NCI-H2227 (cell line): Measurements from ENCODE around the gene MSMP.

ENCODE experiments used
- DNase-seq: peaks from one replicate; lab custom pipeline; 2025; ENCODE audit not compliant: unreplicated experiment; lab: John Stamatoyannopoulos, UW

The MSMP gene

DNA sequence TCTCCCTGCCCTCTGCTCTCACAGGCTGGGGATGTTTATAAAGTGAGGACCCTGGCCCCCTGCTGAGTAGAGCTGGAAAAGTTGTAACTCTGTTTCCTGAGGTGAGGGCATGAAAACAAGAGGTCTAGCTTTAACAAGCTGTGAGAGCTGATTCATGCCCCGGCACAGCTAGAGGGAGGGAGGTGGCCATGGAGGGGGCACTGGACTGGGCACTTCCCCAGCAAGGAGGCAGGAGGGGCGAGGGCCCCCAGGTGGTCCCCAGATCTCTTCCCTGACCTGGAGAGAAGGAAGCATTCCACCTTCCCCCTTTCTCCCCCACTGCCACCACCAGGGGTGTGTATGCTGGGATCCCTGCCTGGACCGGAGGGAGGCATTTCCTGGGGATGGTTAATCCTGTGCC lies at the start of gene MSMP:
TSS of gene MSMP (minus strand) at position 13 of the 400 bp plus-strand sequence. CDS start 147 bp downstream, outside the sequence.
- no peak for DNase-seq

DNA sequence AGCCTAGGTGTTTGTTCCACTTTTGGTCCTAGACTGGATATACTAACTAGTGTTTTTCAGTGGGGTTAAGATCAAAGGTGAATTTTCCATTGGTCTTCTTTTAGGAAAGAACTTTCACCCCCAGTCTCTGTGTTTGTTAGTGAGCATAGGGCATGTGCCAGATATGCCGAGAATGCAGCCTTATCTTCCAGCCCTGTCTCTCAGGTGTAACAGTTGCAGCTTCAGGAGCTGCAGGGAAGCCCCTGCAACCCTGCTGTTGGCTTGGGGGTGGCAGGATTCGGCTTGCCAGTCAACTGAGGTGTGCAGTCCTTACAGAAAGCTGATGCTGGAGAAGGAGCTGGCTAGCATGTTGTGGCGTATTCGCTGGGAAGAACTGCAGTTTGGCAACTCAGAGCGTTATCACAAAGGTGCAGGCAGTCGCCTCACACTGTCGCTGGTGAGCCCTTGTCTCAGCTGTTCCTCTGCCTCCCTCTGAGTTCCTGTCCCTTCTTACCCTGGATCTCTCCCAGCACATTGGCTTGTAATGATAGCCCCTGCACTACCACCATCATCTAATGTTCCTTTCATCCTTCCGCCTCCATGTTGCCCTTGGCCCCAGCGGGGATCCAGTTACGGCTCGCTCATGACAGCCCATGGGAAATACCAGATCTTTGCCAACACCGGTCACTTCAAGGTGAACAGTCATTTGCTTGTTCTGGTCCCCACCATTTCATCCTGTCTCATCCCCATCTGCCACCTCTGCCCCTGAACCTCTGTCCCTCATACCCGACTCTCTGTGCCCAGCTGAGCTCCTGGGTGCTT lies 47.5 kb upstream of the MSMP start:
- DNase-seq = no peak

GRCh38 chr9:35800530-35800929 lies 46.5 kb upstream of the MSMP start:
- DNase-seq = no peak

DNA sequence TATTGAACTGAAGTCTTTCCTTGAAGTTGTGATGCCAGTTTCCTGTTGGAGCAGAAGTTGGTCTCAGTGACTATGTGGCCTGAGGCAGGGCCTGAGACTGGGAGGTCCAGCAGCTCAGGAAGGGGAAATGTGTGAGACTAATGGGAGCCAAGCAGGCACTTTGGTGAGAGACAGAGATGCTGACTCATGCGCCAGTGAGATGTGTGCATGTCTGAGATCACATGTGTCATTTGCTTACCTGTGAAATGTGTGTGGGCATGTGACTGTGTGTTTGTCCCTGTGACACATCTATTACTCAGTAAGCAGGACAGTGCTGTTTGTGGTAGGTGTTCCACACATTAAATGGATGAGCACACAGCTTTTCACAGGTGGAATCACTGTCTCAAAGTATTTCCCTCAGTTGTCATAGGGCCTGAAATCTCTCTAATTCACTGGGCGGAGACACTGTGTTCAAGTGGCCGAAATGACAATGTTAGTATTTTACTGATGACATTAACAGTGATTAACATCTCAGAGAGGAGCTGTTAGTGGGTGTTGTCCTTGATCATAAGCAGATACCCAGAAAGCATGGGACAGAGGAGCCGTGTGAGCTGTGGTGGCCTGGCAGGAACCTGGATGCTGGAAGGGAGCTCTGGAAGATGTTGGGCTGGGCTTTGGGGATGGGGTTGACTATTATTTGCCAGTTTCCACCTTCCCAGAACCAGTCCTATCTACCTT lies 44.7 kb upstream of the MSMP start:
- DNase-seq = no peak

GRCh38 chr9:35797311-35798109 lies 43.4 kb upstream of the MSMP start:
- DNase-seq = no peak

- DNase-seq = no peak
Measured at GRCh38 chr9:35795695-35796094, 41.6 kb upstream of the MSMP start.

DNA sequence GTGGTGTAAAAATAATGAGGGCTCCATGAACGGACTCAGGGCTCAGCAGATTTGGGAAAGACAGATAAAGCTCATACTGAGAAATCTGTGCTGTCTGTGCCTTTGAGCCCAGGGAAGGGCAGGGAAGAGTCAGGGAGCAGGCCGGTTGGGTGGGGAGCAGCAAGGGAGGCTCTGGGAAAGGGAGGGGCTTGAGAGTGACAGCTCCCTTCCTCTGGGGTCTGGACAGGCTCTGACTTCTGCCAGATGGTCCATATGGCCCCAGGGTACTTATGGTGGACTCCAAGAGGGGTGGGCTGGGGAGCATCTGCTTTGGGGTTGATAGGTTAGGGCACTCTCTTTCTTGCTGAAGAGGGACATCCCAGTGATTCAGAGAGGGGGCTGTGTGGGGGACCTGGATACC lies 39.4 kb upstream of the MSMP start:
- DNase-seq = no peak

- DNase-seq = no peak
Measured at GRCh38 chr9:35792826-35793225, 38.8 kb upstream of the MSMP start.

DNA sequence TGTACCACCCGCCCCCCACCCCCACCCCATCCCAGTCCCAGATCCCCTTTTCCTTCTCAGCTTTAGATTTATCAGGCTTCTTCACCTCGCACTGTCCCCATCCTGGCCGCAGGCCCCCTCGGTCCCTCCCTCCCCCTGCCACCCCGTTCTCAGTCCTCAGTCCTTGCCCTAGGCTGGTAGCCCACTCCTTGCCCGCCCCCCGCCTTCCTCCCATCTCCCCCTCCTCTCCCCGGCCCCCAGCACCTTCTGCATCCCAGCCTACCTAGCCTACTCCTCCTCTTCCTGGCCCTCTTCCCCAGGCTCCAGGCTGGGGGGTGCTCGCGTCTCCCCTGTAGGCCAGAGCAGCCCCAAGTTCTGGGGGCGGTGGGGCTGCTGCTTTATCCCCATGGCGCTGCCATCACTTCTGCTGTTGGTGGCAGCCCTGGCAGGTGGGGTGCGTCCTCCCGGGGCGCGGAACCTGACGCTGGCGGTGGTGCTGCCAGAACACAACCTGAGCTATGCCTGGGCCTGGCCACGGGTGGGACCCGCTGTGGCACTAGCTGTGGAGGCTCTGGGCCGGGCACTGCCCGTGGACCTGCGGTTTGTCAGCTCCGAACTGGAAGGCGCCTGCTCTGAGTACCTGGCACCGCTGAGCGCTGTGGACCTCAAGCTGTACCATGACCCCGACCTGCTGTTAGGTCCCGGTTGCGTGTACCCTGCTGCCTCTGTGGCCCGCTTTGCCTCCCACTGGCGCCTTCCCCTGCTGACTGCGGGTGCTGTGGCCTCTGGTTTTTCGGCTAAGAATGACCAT lies 38.1 kb upstream of the MSMP start:
- no peak for DNase-seq

GRCh38 chr9:35791297-35791921 lies 37.3 kb upstream of the MSMP start, which contains the start of gene NPR2:
NPR2 (plus strand) TSS chr9:35791591; CDS start chr9:35792409, 818 bp downstream.
- DNase-seq = peak; percentile 20

DNA sequence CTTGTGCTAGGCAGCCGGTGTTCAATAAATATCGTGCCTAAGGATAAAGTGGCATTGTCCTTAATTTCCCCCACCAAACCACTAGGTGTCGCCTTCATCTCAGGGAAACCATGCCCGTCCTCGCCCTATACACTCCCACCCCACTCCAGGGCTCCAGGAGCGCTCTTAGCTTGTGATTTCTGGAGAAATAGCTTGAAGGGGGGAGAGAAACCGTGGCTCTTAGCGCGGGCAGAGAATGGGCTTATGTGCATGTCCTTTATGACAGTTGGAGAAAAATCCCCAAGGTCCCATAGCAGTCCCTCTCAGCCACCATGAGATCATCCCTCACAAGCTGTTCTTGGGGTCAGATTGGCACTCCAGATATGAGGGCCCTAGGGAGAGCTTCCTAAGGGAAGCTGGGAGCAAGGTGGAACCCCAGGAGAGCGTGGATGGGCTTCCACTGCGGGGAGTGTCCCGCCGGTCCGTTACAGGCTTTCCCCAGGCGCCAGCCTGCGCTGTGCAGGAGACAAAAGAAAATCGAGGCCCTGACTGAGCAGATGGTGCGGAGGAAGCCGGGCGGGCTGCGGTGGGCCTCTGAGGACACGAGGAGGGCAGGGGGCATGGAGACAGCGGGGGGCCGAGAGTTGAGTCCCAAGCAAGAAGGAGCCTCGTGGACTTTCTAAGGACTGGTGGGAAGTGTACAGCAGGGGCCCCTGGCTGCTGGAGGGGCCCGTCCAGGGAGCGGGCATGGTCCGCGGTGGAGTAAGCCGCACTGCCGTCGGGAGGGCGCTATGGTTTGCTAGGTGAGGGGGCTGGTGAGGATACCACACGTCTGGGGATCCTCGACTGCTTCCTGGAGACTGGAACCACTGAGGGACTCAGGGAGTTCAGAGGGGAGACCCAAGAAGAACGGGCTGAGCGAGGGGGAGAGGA lies 36.6 kb upstream of the MSMP start:
- DNase-seq = peak; percentile 82

DNA sequence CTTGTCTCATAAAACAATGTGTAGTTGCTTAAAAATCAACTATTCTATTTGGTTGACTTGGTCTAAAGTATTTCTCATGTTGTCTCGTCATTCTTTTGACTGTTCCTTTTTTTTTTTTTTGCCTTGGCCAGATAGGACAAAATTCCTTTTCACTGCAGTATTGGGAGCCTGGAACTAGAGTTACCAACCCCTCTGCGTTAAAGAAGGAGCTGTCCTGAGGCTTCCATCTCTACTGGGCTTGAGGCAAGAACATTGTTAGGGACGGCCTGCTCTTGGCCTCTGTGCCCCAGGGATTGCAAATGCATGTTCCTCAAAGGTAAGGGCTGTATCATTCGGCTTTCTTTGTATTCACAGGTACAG lies 35.9 kb upstream of the MSMP start:
- no peak for DNase-seq

DNA sequence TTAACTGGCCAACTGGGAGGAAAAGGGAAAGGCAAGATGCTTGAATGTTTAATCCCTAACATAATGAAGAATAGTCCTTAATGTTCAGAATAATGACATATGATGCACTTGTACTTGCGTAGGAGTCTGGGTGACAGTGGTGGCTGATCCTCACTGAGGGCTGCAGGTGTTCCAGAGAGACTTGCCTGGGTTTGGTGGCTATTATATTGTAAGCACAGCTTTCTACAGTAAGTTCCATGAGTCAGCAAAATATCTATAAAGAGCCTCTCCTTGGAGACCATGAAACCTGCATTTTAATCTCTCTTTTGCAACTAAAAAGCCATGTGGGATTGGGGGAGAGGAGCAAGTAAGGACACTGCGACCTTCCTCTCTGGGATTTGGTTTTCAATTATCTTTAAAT lies 35.5 kb upstream of the MSMP start:
- DNase-seq = no peak

DNA sequence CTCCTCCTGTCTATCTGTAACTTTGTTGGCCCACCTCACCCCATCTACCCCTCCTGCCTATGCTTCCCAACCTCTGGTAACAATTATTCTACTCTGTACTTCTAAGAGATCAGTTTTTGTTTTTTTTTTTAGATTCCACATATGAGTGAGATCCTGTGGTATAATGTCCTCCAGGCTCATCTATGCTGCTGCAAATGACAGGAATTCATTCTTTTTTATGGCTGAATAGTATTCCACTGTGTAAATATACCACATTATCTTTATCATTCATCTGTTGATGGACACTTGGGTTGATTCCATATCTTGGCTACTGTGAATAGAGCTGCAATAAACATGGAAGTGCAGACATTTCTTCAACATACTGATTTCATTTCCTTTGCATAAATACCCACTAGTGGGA lies 29.3 kb upstream of the MSMP start:
- DNase-seq = no peak

DNA sequence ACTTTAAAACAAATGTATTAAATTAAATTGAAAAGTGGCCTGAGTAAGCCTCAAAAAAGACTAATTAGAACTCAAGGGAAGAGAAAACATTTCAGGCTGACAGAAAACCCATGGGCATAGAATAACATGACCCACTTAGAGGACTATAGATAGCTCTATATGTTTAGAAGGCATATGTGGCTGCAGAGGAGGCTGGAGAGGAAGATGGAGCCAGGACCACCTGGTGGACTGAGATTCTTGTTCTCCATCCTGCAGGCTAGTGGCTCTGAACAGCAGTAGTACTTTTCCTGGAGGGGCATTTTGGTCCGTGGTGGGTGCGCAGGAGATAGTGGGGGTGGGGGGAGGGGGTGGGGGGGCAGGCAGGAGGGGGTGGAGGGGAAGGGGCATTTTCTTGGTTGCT lies 27.0 kb upstream of the MSMP start:
- no peak for DNase-seq

DNA sequence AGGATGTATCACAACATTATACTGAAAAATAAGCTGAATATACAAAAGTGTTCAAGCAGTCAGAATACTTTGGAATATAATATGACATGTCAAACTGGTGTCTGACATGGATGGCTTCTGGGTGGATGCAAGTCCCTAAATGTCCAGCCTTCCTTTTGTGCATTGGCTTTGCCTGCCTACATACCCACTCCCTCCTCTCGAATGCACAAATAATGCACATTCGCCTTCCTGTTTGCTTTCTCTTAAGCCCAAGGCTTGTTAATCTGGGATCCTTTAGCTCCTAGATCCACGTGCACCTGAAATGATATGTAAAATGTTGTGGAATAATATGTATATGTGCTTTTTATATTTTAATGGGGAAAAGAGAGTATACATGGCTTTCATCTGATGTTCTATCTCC lies 24.4 kb upstream of the MSMP start:
- no peak for DNase-seq

DNA sequence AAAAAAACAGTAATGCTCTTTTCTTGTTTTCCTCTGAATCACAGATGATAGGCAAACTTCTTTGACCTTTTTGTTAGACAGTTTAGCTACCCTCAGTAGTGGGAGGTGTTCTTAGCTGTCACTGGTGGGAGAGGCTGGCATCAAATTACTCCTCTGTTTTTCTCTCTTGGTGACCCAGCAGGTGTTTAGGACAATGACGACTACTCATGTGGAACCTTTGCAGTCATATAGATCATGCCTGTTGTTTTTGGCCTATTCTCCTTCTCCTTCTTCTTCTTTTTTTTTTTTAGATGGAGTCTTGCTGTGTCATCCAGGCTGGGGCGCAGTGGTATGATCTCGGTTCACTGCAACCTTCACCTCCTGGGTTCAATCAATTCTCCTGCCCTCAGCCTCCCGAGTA lies 21.9 kb upstream of the MSMP start:
- DNase-seq = no peak

GRCh38 chr9:35774907-35775635 lies 21.0 kb upstream of the MSMP start:
- peak; percentile 14 for DNase-seq

- no peak for DNase-seq
Measured at GRCh38 chr9:35771943-35772342, 17.9 kb upstream of the MSMP start.
